UCSD-AML1 (cell line): Measurements from ENCODE around the gene XPNPEP2.

ENCODE experiments used
- DNase-seq: peaks from one replicate; lab custom pipeline; 2025; ENCODE audit not compliant: unreplicated experiment; lab: John Stamatoyannopoulos, UW

Gene XPNPEP2

DNA sequence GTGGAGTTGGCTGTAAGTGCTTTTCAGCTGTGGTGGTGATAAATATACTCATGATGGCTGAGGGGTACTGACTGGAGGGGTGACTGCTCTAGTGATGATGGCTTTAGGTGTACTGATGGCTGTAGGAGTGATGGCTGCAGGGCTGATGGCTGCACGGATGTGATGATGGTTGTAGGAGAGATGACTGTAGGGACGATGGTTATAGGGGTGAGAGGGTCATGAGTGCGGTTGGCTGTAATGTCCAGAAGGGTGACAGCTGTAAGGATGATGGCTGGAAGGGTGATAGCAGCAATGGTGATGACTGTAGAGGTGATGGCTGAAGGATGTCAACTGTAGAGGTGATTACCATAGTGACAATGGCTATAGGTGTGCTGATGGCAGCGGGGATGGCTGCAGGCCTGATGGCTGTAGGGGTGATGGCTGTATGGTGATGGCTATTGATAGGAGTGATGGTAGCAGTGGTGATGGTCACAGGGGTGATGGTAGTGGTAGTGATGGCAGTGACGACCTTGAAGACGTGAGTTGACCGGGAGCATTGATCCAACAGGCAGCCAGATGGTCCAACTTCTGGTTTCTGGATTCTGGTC lies 40.4 kb downstream of the XPNPEP2 start:
- DNase-seq, result no peak

DNA sequence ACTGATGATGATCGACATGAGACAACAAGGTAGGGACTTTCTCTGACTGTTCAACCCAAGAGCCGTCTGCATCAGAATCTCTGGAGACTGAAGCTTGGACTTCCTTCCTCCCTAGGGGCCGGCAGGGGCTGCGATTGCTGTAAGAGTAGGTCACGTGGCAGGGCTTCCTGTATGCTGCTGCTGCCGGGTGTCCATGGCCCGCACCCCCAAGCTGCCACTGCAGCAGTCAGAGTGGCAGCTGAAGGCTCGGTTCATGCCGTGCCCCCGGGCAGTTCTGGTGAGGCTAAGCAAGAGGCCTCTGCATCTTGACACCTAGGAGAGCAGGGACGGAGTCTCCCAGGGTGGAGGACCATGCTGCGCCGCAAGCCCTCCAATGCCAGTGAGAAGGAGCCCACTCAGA lies 41.0 kb downstream of the XPNPEP2 start, which contains the start of gene SASH3:
SASH3 (plus strand) TSS at position 203 of the 400 bp plus-strand sequence; CDS start at position 352, 149 bp downstream.
- peak; percentile 67 for DNase-seq

DNA sequence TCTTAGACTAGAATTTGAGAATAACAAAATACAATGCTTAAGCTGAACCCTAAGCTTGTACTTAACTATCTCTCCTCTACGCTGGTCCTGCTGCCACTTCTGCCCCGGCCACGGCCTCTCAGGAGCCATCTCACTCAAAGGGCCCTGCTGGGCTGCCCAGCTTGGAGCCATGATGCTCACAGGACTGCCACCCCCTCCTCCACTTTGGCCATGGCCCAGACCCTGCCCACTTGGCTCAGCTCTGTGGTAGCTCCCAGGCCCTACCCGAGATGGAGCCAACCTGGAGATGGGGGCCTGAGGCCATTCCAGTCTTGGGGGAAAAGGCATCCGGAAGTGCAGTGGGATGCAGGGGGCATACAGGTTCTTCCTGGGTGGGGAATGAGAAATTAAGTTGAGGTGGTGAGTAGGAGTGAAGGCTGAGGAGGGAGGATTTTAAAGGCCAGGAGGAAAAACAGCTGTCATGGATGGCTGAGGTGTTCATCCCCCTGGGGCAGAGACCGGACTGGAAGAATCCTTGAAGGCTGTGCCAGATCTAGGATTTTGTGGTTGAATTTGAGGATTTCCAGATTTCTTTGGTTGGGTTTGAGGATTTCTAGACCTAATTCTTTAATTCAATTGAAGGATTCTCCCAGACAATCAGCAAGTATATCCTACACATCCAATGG lies 41.8 kb downstream of the XPNPEP2 start:
- DNase-seq, result no peak

DNA sequence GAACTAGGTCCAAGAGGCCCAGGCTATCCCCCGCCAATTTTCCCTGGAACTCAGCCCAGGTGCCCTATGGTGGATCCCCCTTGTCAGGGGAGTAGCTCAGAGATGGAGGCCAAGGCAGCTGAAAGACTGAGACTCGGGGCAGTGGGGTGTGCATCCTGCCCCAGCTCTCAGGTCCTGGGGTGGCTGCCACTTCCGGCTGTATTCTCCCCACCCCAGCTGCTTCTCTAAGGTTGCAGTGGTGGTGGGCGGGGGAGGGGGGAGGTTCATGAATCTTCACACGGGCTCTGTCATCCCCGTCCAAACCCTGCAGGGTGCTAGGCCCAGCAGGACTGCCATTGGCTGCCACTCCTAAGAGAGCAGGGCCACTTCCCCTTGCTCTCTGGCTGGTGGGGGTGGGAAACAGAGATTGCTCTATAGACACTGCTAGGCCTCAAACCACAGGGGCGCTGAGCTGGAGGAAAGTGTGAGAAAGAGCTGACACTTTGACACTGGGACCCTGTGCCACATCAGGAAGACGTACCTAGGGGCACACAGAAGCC lies 42.4 kb downstream of the XPNPEP2 start:
- DNase-seq, result peak; percentile 52

DNA sequence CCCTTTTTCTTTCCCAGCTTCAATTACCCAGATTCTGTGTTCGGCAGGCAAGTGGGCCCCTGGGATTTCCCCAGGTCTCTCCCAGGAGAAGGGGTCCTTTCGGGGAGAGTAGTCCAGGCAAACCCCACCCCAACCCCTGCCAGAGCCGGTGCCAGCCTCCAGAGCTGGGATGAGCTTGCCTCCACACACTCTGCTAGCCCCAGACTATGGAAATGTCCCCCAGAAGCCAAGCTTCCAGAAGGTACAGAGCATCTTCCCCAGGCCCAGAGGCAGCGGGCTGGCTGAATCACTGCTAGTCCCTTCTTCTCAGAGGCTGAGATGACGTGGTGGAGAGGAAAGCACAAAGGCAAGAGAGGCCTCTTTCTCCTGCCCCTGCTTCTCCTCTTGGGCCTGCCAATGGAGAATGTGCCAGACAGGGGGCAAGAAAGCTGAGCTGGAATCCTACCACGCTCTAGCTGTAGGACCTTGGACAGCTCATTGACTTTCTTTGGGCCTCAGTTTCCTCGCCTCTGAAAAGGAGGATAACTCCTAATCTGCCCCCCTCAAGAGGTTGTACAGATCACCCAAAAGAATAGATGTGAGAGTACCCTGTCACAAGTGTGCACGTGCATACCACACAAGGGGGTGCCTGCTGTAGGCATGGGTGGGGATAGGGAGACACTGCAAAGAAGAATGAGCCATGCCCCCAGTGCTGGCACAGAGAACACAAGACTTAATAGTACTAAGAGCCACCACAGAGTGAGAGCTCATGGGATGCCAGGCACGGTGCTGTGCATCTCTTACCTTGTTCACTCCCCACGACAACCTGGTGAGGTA lies 43.1 kb downstream of the XPNPEP2 start:
- DNase-seq, result no peak

DNA sequence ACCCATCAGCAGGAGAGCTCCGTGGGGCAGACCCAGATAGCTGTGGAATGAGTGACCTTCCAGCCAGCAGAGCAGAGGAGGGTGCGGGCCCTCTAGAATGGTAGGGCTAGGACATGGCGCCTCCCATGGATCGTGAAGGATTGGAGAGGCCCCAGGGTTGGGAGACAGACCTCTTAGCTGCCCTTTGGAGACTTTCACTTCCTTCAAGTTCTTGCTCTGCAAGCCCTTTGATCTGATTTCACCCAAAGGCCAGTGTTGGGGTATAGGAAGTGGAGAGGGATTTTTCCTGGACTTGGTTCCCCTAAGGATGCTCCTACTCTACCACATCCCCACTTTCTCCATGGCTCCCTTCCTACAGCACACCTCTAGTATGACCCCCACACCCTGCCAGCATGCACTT lies 43.9 kb downstream of the XPNPEP2 start:
- no peak for DNase-seq

DNA sequence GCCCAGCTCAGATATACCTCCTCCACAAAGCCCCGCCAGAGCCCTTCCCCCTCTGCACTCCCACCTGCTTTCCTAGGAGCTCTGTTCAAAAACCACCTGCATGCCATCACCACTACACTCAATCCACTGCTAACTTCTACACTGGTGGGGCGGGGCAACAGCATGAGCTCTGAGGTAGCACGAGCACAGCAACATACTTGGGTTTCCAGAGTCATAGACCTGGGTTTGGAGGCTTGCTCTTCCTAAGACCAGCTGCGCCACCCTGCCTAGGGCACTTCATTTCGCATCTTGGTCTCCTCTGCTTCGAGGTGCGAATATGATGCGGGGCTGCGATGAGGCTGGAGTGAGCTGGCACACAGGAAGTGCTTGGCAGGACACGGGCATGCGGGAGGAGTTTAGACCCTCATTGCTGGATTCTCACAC lies 44.5 kb downstream of the XPNPEP2 start:
- no peak for DNase-seq

DNA sequence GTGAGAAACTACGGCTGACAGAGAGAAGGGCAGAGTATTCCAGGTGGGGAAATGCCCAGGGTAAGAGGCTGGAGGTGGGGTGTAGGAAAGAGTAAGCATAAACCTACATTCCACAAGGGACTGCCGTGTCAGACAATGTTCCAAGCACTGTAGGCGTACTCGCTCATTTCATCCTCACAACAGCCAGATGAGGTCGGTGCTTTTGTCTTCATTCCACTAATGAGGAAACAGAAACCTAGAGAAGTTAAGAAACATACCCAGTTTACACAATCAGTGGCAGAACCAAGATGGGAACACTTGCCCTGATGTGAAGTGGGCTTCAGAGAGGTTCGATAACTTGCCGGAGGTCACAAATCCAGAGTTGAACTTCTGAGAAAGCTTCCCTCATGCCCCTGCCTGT lies 45.6 kb downstream of the XPNPEP2 start:
- no peak for DNase-seq

DNA sequence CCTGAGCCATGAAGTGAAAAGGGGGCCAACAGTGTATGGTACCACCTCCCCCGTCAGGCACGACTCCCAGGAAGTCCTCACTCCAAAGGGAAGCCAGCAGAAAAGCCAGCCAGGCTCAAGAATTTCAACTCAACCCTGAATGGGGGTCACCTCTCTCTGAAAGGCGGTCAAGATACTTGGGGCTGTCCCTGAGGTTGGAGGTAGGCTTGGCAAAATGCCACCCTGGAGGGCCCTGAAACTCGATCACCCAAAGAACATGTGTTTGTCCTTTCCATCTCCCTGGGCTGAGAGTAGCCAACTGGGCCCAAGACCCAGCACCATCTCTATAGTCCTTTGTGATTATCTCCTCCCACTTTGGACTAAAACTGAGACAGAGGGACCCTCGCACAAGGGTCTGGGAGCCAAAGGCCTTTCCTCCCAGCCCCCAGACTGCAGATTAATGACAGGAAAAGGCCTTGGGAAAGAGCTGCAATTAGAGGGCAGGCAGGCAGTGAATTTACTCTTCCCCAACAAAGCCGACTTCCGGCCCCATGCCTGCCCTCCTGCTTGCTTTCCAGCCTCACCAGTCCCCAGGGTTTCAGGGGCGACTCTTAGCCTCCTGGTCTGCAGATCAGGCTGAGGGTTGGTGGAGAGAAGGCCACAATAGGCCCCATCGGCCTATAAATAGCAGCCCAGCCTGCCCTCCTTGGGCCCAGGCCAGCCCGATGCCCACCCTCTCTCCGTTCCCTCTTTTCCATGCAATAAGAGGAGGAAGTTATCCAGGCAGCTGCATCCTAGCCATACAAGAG lies 46.6 kb downstream of the XPNPEP2 start:
- DNase-seq, result peak; percentile 28

DNA sequence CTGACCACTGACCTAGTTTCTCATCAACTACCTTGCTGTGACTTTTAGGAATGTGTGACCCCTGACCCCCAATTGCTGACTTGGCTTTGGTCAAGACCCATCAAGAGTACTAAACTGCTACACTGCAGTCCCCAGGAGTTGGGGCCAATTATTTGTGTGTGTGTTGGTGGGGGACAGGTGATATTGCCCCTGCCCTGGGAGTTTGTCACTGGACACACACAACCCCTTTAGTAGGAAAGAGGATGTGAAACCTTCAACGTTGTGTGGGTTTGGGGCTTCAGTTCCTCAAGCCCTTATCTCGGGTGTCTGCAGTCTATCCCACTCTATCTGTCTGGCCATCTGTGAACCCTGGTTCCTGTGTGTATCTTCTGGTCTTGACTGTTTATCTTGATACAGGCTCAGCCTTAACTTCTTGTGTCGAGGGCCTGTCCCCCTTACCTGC lies 47.5 kb downstream of the XPNPEP2 start:
- DNase-seq, result no peak

DNA sequence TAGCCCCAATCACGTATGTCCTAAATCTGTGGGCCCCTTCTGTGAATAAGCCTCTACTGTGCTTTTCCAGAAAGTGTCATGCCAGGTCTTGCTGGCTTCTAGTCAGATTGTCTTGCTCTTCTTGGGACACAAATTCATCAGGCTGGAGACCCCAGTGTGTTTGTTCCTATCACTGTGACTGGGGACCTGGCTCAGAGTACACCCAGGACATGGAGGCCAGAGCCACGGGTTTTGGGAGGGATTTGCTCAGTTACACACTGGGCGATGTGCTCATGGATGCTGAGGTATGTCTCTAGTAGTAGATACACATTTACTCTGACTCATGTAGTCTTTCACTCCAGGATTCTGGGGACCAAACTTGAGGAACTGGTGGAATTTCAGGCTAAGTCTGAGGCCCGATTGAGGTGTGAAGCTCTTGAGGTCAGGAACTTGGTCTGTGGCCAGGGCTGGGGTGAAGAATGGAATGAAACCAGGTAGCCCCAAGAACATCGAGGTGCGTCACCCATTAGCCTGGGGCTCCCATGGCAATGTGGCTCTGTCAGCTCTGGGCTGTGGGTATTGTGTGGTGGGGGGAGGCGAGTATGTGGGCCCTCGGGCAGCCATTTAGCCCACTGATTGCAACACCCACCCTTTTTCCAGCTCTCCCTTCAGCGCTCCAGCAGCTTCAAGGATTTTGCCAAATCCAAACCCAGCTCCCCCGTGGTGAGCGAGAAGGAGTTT lies 48.7 kb downstream of the XPNPEP2 start:
- DNase-seq, result no peak

DNA sequence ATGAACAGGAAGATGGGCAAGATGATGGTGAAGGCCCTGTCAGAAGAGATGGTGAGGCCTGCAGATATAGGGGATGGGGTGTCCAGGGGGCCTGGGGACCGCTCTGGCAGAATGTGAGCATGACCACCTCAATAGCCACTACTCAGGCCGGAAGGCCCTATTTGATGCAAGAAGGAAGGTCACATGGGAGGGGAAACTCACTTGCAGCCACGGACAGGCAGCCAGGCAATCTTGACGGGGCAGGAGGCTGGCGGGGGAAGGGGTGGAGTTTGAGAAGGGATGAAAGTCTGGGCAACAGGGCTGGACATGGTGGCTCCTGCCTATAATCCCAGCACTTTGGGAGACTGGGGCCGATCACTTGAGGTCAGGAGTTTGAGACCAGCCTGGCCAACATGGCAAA lies 49.7 kb downstream of the XPNPEP2 start:
- no peak for DNase-seq

DNA sequence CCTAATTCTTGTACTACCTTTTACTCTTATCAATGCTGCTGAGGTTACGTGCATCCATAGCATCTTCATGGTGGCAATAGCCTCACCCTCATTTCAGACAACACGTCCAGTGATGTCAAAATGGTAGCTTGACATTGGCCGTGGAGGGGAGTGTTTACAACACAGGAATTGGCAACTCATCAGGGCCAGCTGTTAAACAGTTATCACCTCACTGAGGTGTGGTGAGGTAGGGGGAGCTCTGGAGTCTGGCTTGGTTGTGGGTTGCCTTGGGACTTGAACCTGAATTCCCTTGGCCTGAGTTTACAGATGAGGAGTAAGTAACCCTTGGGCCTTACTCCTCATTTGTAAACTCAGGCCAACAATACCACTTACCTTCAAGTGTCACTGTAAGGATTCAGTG lies 51.4 kb downstream of the XPNPEP2 start:
- DNase-seq, result no peak

DNA sequence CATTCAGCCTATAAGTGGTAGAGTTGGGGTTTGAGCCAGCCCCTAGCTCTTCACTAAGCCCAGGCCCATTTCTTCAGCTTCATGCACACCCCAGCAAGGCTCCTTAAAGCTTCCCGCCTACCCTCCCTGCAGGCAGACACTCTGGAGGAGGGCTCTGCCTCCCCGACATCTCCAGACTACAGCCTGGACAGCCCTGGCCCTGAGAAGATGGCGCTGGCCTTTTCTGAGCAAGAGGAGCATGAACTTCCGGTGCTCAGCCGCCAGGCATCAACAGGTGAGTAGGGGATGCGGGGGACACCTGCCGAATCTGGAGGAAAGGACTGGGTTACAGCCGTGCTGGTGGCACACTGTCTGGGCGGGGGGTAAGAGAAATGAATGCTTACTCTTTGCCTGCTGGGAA lies 52.0 kb downstream of the XPNPEP2 start:
- DNase-seq, result no peak

DNA sequence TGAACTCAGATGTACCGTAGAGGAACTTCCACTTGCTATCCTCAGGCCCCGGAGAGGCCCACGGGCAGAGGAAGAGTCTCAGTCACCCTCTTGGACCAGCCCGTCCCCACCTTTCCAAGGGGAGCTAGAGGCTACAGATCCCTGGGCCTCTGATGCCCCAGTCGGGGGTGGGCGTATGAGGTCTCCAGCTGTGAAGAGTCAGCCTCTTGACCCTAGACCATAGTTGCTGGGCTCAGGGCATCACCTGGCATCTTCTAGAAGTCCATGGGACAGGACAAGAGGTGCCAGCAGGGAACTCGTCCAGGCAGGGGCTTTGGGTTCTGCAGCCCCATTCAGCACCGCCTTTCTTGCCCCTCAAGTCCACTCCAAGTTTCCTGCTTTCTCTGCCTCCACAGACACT lies 52.6 kb downstream of the XPNPEP2 start:
- no peak for DNase-seq

DNA sequence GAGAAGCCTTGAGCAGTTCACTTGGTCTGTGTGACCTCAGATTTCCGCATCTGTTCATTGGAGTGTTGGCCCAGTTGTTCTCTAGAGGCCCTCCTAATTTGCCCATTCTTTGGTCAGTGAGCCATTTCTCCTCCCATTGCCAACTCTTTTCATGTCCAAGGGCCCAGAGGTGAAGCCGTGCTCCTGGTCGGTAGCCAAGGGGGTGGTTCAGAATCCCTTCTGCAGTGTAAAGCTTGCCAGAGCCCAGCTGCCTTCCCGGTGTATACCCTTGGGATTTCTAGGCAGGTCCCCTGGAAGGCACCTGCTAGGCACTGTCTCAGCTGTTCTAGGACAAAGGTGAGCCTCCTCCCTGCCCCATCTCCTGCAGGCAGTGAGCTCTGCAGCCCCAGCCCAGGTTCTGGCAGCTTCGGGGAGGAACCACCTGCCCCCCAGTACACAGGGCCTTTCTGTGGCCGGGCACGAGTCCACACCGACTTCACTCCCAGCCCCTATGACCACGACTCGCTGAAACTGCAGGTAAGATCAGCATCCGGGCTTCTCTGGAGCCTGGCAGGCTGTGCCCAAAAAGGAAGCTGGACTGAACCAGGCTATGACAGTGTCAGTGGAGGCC lies 53.3 kb downstream of the XPNPEP2 start:
- no peak for DNase-seq

DNA sequence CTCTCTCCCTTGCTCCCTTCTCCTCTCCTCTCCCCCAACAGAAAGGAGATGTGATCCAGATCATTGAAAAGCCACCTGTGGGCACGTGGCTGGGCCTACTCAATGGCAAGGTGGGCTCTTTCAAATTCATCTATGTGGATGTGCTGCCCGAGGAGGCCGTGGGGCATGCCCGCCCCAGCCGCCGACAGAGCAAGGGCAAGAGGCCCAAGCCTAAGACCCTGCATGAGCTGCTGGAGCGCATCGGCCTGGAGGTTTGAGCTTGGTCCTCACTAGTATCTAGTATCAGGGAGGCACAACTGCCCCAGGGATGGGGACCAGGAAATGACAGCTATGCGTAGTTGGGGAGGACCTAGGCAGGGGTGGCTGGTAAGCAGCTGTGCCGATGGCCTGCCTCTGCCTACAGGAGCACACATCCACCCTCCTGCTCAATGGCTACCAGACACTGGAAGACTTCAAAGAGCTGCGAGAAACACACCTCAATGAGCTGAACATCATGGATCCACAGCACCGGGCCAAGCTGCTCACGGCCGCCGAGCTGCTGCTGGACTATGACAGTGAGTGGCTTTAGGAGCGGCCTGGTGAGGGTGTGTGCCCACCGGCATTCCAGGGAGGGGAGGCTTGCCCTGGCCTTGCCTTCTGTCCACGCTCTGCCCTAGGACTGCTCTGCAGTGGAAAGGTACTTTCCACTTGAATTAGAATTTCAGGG lies 54.0 kb downstream of the XPNPEP2 start:
- DNase-seq, result no peak

DNA sequence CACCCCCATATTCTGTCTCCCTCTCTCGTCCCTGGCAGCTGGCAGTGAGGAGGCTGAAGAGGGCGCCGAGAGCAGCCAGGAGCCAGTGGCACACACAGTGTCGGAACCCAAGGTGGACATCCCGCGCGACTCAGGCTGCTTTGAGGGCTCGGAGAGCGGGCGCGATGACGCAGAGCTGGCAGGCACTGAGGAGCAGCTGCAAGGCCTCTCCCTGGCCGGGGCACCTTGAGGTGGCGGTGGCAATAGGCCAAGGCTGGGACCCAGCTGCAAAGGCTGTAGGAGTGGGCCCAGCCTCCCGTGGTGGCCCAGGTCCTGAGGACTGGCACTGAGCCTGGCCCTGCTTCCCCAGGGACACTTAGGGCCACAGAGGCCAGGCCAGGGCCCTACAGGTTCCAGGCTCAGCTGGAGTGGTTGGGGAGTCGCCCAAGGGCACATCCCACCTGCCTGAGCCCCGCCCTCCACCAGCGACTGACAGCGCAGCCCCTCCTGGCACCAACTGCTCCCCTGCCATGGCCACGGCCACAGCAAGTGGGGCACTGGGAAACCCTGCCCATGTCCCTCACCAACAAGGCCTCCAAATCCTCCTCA lies 54.9 kb downstream of the XPNPEP2 start:
- no peak for DNase-seq

DNA sequence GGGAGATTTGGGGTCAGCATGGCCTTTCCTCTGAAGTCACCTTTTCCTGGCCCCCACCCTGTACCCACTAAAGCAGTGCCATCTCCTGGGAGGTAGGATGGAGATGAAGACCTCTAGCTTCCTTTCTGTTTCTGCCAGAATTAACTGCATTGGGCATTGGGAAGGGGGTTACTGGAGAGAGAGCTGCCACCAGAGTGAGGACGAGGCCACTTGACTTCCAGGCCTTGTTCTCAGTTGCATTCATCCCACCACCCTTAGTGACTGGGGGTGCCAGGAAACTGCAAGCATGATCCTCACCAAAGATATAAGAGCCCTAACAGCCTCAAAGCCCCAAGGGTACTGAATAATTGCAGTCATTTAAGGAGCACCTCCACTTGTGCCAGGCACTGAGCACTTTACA lies 56.8 kb downstream of the XPNPEP2 start:
- DNase-seq, result no peak
